NB4 (cell line): ENCODE data around the gene SGIP1.

Experiments used
- DNase-seq: peaks from one replicate; pipeline ENCODE4 v3.0.0; 2010; ENCODE audit warnings: low read depth
- H3K4me3 ChIP-seq: one replicate; pipeline ENCODE4 v1.5.1; 2011; ENCODE audit warnings: mild to moderate bottlenecking, low read depth, low read length, moderate library complexity
- MYC ChIP-seq: IDR thresholded peaks from 2 replicates; pipeline ENCODE4 v1.6.1; 2011; ENCODE audit warnings: low read depth, low read length
- POLR2A ChIP-seq: IDR thresholded peaks from 2 replicates; pipeline ENCODE4 v1.6.1; 2011; ENCODE audit warnings: mild to moderate bottlenecking; ENCODE audit not compliant: insufficient read length; ENCODE audit errors: extremely low read depth
- TF ChIP-seq, protein P1 (sequence below): IDR thresholded peaks from 2 replicates; pipeline ENCODE4 v1.6.1; 2011; ENCODE audit warnings: low read depth, low read length
- TF ChIP-seq, protein P2 (sequence below): IDR thresholded peaks from one replicate; pipeline ENCODE4 v1.5.1; 2012; ENCODE audit warnings: low read depth, low read length

The SGIP1 gene

GRCh38 chr1:66532214-66532613 is 1.7 kb upstream of the SGIP1 start:
- no peak overlapping the region for H3K4me3 ChIP-seq
- no peak for DNase-seq
- TF ChIP-seq MYC (no peak), POLR2A (no peak)
- TF ChIP-seq, protein P1, sequence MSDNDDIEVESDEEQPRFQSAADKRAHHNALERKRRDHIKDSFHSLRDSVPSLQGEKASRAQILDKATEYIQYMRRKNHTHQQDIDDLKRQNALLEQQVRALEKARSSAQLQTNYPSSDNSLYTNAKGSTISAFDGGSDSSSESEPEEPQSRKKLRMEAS, result no peak
- TF ChIP-seq, protein P2, sequence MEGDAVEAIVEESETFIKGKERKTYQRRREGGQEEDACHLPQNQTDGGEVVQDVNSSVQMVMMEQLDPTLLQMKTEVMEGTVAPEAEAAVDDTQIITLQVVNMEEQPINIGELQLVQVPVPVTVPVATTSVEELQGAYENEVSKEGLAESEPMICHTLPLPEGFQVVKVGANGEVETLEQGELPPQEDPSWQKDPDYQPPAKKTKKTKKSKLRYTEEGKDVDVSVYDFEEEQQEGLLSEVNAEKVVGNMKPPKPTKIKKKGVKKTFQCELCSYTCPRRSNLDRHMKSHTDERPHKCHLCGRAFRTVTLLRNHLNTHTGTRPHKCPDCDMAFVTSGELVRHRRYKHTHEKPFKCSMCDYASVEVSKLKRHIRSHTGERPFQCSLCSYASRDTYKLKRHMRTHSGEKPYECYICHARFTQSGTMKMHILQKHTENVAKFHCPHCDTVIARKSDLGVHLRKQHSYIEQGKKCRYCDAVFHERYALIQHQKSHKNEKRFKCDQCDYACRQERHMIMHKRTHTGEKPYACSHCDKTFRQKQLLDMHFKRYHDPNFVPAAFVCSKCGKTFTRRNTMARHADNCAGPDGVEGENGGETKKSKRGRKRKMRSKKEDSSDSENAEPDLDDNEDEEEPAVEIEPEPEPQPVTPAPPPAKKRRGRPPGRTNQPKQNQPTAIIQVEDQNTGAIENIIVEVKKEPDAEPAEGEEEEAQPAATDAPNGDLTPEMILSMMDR, result no peak

GRCh38 chr1:66532798-66533783 is 862 bp upstream of the SGIP1 start:
- TF ChIP-seq POLR2A (no peak), MYC (no peak)
- TF ChIP-seq, protein P2, result no peak
- TF ChIP-seq, protein P1, result no peak
- H3K4me3 ChIP-seq, result no peak overlapping the region
- DNase-seq, result no peak

GRCh38 chr1:66535061-66535460 is 1.1 kb downstream of the SGIP1 start:
- no peak overlapping the region for H3K4me3 ChIP-seq
- DNase-seq, result no peak
- TF ChIP-seq, protein P1, result no peak
- TF ChIP-seq, protein P2, result no peak
- no peak for TF ChIP-seq POLR2A
- no peak for TF ChIP-seq MYC

- no peak overlapping the region for H3K4me3 ChIP-seq
- TF ChIP-seq POLR2A (no peak), MYC (no peak)
- TF ChIP-seq, protein P2, result no peak
- TF ChIP-seq, protein P1, result no peak
- DNase-seq, result no peak
Measured at GRCh38 chr1:66535853-66536252, 1.9 kb downstream of the SGIP1 start.

DNA sequence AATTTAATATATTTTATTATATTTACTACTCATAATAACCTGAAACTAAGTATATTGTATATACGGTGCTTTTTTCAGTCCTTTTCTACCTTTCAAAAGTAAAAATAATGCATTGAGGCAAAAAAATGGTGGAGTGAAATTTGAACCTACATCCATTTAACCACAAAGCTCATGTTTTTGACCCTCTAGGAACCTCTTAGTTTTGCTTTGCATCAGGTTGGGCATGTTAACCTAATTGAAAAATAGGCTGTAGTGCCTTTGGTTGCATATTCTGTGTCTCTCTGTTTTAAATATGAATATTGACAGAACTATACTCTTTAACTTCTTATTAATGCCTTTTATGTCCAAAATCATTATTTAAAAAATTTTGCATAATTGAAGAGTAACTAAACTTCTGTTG is 3.8 kb downstream of the SGIP1 start:
- TF ChIP-seq, protein P2, result no peak
- TF ChIP-seq MYC, result no peak
- TF ChIP-seq POLR2A, result no peak
- TF ChIP-seq, protein P1, result no peak
- no peak overlapping the region for H3K4me3 ChIP-seq
- DNase-seq, result no peak
